Type B pancreatic cell (in vitro differentiated cells): ENCODE measurements around the gene CBX6. TPM values are rescaled to one million over a fixed set of nuclear protein-coding genes. Genes with fewer than 3 reads are reported as not detected.

ENCODE experiments used
- DNase-seq: peaks from one replicate; pipeline ENCODE4 v3.0.0; 2021; ENCODE audit warnings: mixed read lengths; ENCODE audit not compliant: unreplicated experiment; ENCODE audit errors: extremely low spot score
- H3K27ac Mint-ChIP-seq: 2 replicates; pipeline ENCODE4 v1.8.0; 2021; ENCODE audit warnings: mild to moderate bottlenecking, mixed read lengths
- H3K27me3 Mint-ChIP-seq: 2 replicates; pipeline ENCODE4 v1.8.0; 2021; ENCODE audit warnings: mixed read lengths
- H3K36me3 Mint-ChIP-seq: 2 replicates; pipeline ENCODE4 v1.8.0; 2021; ENCODE audit warnings: mixed read lengths
- H3K4me1 Mint-ChIP-seq: one replicate; pipeline ENCODE4 v1.8.0; 2021; ENCODE audit warnings: mixed read lengths; ENCODE audit not compliant: unreplicated experiment
- H3K4me3 Mint-ChIP-seq: 2 replicates; pipeline ENCODE4 v1.8.0; 2021; ENCODE audit warnings: mild to moderate bottlenecking, mixed read lengths
- H3K9me3 Mint-ChIP-seq: 2 replicates; pipeline ENCODE4 v1.8.0; 2021; ENCODE audit warnings: mixed read lengths
- total RNA-seq: library from RNA; stranded (reverse); gene quantifications from 2 replicates; pipeline ENCODE4 v1.2.1, GENCODE V29; 2021; ENCODE audit warnings: low replicate concordance
- TF ChIP-seq, protein P1 (sequence below): fragments of 200-600 bp; sonication (generic); conservative IDR thresholded peaks from 2 replicates; pipeline ENCODE4 v1.5.0; 2021; ENCODE audit warnings: antibody characterized with exemption, mild to moderate bottlenecking

Gene CBX6
- total RNA-seq, 1 donor from 2014 or later: 93.5 TPM

DNA sequence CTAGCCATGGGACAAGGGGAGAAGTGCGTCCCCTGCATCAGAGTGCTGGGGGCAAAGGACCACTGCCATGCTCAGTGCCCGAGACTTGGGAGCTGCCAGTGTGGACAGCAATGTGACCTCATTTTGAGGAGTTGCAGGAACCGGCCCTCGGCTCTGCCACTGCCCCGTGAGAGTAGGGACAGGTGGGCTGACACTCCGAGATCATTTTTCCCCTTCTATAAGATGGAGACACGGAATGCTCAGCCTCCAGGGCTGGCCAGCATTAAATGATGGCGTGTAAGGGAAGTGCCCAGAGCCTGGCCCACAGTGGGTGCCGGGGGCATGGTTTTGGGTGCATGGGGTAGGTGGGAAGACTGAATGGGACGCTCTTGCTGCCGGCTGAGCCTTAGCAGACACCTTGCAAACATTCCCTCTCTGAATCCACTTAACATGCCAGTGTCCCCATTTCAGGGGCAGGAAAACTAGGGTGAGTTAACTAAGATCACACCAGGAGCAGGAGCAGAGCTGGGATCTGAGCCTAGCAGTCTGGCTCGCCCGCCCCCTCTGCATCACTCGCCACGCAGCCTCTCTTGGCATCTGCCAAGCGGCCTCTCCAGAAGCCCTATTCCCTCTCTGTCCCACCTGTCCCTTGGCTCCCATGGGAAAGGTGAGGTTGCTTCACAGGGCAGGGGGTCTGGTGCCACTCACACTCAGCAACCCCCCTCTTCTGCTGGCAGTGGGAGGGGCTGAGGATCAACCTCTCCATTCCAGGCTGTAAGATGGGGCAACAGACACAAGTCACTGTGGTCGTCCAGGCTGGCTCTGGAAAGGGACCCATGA lies 41.8 kb downstream of the CBX6 start:
- peaks cover 8% of the 10 kb centered on the region for H3K27me3 Mint-ChIP-seq
- no peaks in the 10 kb centered on the region for H3K36me3 Mint-ChIP-seq
- no peak overlapping the region for H3K27ac Mint-ChIP-seq
- H3K9me3 Mint-ChIP-seq: no peaks in the 10 kb centered on the region
- no peaks in the 10 kb centered on the region for H3K4me1 Mint-ChIP-seq
- TF ChIP-seq, protein P1, sequence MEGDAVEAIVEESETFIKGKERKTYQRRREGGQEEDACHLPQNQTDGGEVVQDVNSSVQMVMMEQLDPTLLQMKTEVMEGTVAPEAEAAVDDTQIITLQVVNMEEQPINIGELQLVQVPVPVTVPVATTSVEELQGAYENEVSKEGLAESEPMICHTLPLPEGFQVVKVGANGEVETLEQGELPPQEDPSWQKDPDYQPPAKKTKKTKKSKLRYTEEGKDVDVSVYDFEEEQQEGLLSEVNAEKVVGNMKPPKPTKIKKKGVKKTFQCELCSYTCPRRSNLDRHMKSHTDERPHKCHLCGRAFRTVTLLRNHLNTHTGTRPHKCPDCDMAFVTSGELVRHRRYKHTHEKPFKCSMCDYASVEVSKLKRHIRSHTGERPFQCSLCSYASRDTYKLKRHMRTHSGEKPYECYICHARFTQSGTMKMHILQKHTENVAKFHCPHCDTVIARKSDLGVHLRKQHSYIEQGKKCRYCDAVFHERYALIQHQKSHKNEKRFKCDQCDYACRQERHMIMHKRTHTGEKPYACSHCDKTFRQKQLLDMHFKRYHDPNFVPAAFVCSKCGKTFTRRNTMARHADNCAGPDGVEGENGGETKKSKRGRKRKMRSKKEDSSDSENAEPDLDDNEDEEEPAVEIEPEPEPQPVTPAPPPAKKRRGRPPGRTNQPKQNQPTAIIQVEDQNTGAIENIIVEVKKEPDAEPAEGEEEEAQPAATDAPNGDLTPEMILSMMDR: no peak
- H3K4me3 Mint-ChIP-seq: no peak overlapping the region
- DNase-seq: no peak

DNA sequence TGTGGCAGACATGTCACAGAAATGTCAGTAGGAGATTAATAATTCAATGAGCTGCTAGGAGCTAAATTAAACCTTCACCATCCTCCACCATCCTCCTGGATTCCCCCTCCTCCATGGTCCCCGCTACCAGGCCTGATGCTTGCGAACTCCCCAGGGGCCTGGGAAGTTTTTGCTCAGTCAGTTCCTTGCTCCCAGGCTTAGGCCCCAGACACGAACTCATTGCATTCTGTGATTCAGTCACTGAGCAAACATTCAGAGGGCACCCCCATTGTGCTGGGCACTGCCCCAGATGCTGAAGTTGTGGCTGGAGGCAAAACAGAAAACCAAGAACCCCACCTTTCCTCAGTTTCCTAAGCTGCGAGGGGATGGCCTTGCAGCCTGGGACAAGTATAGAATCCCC lies 42.5 kb downstream of the CBX6 start:
- no peak for DNase-seq
- Mint-ChIP-seq H3K9me3 (no peaks in the 10 kb centered on the region), H3K27ac (no peak overlapping the region)

DNA sequence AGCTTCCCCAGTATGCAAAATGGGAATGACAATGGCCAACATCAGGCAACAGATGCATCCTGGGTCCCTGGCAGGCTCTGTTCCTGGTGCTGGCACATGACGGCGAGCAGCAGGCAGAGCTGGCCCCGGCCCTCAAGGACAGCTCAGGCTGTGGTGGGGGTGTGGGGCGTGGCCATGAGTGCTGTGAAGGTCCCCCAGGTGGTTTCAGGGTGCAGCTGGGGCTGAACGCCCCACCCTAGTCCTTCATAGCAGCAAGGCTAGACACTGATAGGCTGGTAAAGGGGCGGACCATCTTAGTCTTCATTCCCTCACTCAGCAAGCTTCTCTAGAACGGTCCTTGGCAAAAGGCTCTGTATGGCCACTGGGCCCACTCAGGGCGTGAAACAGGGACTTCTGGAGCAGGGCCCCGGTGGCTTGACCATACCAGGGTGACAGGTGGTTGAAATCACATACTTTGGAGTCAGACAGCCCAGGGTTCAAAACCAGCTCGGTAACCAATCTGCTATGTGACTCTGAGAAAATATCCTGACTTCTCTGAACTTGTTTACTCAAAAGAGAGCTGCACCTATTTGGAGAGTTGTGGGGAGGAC lies 43.3 kb downstream of the CBX6 start:
- Mint-ChIP-seq H3K27ac (no peak overlapping the region), H3K4me3 (no peak overlapping the region), H3K27me3 (peaks cover 4% of the 10 kb centered on the region), H3K36me3 (no peaks in the 10 kb centered on the region), H3K4me1 (no peaks in the 10 kb centered on the region), H3K9me3 (no peaks in the 10 kb centered on the region)
- no peak for DNase-seq
- TF ChIP-seq, protein P1: no peak

More for the DNA sequence above, 42.5 kb downstream of the CBX6 start:
- no peaks in the 10 kb centered on the region for H3K36me3 Mint-ChIP-seq
- H3K4me1 Mint-ChIP-seq: no peaks in the 10 kb centered on the region
- H3K27me3 Mint-ChIP-seq: peaks cover 7% of the 10 kb centered on the region
- no peak overlapping the region for H3K4me3 Mint-ChIP-seq
- TF ChIP-seq, protein P1: no peak

DNA sequence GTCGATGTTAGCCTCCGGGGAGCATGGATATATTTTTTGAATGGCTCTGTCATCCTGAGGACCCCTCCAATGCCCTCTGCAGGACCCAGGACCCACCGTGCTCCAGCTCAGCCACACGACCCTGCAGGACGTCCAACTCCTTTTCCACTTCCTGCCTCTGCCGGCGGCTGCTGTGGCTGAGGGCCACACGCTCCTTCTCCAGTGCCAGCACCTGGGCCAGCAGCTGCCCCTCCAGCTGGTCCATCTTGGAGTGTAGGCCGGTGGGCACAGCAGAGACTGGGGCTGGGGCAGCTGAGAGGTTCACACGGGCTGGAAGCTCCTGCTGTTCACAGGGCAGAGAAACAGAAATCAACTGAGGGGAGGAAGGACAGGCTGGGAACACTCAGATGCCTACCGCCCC lies 43.8 kb downstream of the CBX6 start:
- DNase-seq: no peak
- Mint-ChIP-seq H3K4me1 (no peaks in the 10 kb centered on the region), H3K27ac (no peak overlapping the region), H3K4me3 (no peak overlapping the region), H3K27me3 (peaks cover 4% of the 10 kb centered on the region), H3K36me3 (no peaks in the 10 kb centered on the region), H3K9me3 (no peaks in the 10 kb centered on the region)
- TF ChIP-seq, protein P1: no peak

DNA sequence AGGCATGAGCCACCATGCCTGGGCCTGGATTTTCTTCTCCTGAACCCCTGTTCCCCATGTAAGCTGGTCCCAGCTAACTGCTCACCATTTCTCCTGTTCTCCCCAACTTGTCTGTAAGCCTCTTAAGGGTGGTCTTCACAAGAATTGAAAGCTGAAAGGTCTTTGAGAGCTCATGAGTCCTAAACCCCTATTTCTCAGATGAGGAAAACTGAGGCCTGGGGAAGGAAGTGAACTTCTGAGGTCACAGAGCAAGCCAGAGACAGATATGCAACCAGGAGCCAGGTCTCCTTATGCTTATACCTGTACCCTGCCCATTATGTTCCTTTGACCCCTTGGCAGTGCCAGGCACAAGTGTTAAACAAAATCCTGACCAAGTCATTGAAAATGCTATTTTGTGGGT lies 44.5 kb downstream of the CBX6 start:
- no peak overlapping the region for H3K27ac Mint-ChIP-seq
- H3K4me1 Mint-ChIP-seq: no peaks in the 10 kb centered on the region
- H3K36me3 Mint-ChIP-seq: no peaks in the 10 kb centered on the region
- H3K27me3 Mint-ChIP-seq: peaks cover 4% of the 10 kb centered on the region
- TF ChIP-seq, protein P1: no peak
- no peak for DNase-seq
- no peak overlapping the region for H3K4me3 Mint-ChIP-seq
- H3K9me3 Mint-ChIP-seq: no peaks in the 10 kb centered on the region
